IMR-90 (cell line): Measurements from ENCODE around the gene OSTF1.

Experiments
- BHLHE40 ChIP-seq: fragments of 150-350 bp; IDR thresholded peaks from 2 replicates; pipeline ENCODE4 v1.6.1; 2016; ENCODE audit warnings: mild to moderate bottlenecking, low read depth, low read length
- CEBPB ChIP-seq: IDR thresholded peaks from 2 replicates; pipeline ENCODE4 v1.6.1; 2012; ENCODE audit warnings: low read depth, low read length, improper control_type of control experiment
- CHD1 ChIP-seq: IDR thresholded peaks from 2 replicates; pipeline ENCODE4 v1.6.1; 2012; ENCODE audit warnings: low read depth, low read length, improper control_type of control experiment
- CTCF ChIP-seq: conservative IDR thresholded peaks from 2 replicates; pipeline ENCODE4 v1.5.1; 2012; ENCODE audit warnings: mild to moderate bottlenecking, low read depth, low read length, improper control_type of control experiment
- MAZ ChIP-seq: IDR thresholded peaks from 2 replicates; pipeline ENCODE4 v1.6.1; 2012; ENCODE audit warnings: low read depth, mild to moderate bottlenecking, low read length, improper control_type of control experiment, moderate library complexity, borderline replicate concordance
- MXI1 ChIP-seq: IDR thresholded peaks from 2 replicates; pipeline ENCODE4 v1.6.1; 2012; ENCODE audit warnings: low read depth, mild to moderate bottlenecking, low read length, moderate library complexity, borderline replicate concordance
- NFE2L2 ChIP-seq: fragments of 150-350 bp; IDR thresholded peaks from 2 replicates; pipeline ENCODE4 v1.6.1; 2016; ENCODE audit warnings: low read depth, mild to moderate bottlenecking, low read length
- POLR2A ChIP-seq: IDR thresholded peaks from 2 replicates; pipeline ENCODE4 v1.6.1; 2012; ENCODE audit warnings: mild to moderate bottlenecking, low read depth, low read length
- RAD21 ChIP-seq: IDR thresholded peaks from 2 replicates; pipeline ENCODE4 v1.6.1; 2012; ENCODE audit warnings: low read length, improper control_type of control experiment
- RFX5 ChIP-seq: IDR thresholded peaks from 2 replicates; pipeline ENCODE4 v1.8.0; 2012; ENCODE audit warnings: low read depth, mild to moderate bottlenecking, low read length, moderate library complexity
- SMC3 ChIP-seq: fragments of 150-350 bp; IDR thresholded peaks from 2 replicates; pipeline ENCODE4 v1.6.1; 2016; ENCODE audit warnings: low read depth, mild to moderate bottlenecking, antibody characterized with exemption, low read length, moderate library complexity

- no peak for TF ChIP-seq RAD21
- TF ChIP-seq CTCF = no peak
- TF ChIP-seq POLR2A = no peak
- TF ChIP-seq CHD1 = no peak
- no peak for TF ChIP-seq MXI1
- TF ChIP-seq RFX5 = no peak
- TF ChIP-seq CEBPB = no peak
- no peak for TF ChIP-seq BHLHE40
- TF ChIP-seq NFE2L2 = no peak
- TF ChIP-seq MAZ = no peak
- TF ChIP-seq SMC3 = no peak
Observed at GRCh38 chr9:75170898-75171360, 82.6 kb downstream of the OSTF1 start.
